Measurements from ENCODE around the gene ETV5. TPM values are rescaled to one million over a fixed set of nuclear protein-coding genes. Genes with fewer than 3 reads are reported as not detected.

The ETV5 gene
- total RNA-seq, 4 donors from 2014 or later = 1.9 to 12.2 (median 4.0) TPM; not detected in 1

GRCh38 chr3:185998136-185998535 is 110.8 kb downstream of the ETV5 start:
- no peak for DNase-seq
- Histone ChIP-seq H3K27me3 (peaks cover 6% of the 10 kb centered on the region), H3K27ac (no peak overlapping the region), H3K9me3 (no peaks in the 10 kb centered on the region), H3K4me3 (no peak overlapping the region), H3K36me3 (no peaks in the 10 kb centered on the region), H3K4me1 (no peaks in the 10 kb centered on the region)
- TF ChIP-seq CTCF (IDR thresholded peaks at IDR 0.05) = no peak
- no peak for TF ChIP-seq POLR2A (IDR thresholded peaks at IDR 0.05)
- TF ChIP-seq EP300 (IDR thresholded peaks at IDR 0.05; ENCODE audit: low read depth) = no peak
- TF ChIP-seq POLR2AphosphoS5 (IDR thresholded peaks at IDR 0.05) = no peak
- intact Hi-C loops (cut with DNase I; ENCODE audit: low total_unique reads) (no loop called here), in situ Hi-C loops (cut with MboI; ENCODE audit: low pct_ligation_motif_present in 1 of 4, low pct_unique_long_range_greater_than_20kb in 1 of 4, low sequenced_read_pairs in 3 of 4) (loop anchor here in 3 of 4 donors (25.0 kb wide), 4 partner anchors 239 to 814 kb away; partner anchors contain the start of genes CRYGS (in 1 of the 3) and RFC4 (in 1 of the 3))
- 53% methylated on average over 2 of the region's 2 CpGs; no CpG with 5 or more reads in 1 of the 2 donors for WGBS, 2 donors (ENCODE audit: low coverage in 1 of 2)

- intact Hi-C loops (cut with DNase I; ENCODE audit: low total_unique reads) (no loop called here), in situ Hi-C loops (cut with MboI; ENCODE audit: low pct_ligation_motif_present in 1 of 4, low pct_unique_long_range_greater_than_20kb in 1 of 4, low sequenced_read_pairs in 3 of 4) (loop anchor here in 3 of 4 donors (25.0 kb wide), 4 partner anchors 240 to 815 kb away; partner anchors contain the start of genes CRYGS (in 1 of the 3) and RFC4 (in 1 of the 3))
- Histone ChIP-seq H3K4me3 (no peak overlapping the region), H3K36me3 (no peaks in the 10 kb centered on the region), H3K27me3 (peaks cover 6% of the 10 kb centered on the region), H3K4me1 (no peaks in the 10 kb centered on the region), H3K27ac (no peak overlapping the region), H3K9me3 (no peaks in the 10 kb centered on the region)
- 79 to 90% methylated on average over 2 to 3 of the region's 3 CpGs for WGBS, 2 donors (ENCODE audit: low coverage in 1 of 2)
- no peak for TF ChIP-seq POLR2AphosphoS5 (IDR thresholded peaks at IDR 0.05)
- no peak for DNase-seq
These were observed 111.8 kb downstream of the ETV5 start for GRCh38 chr3:185997130-185997529.

Small RNA genes within 50 kb of the gene (small RNA-seq; reads per million reads assigned to genes)
- gene RF00017 = 0 reads per million in 4 donors

Other genes with a start within 250 kb of the ETV5 start
- gene TRA2B, start 171.1 kb downstream of the ETV5 start, total RNA-seq = 100 to 1,000 TPM in 2 of 4 donors, 10 to 100 TPM in 2; 69.1 to 154 (median 92.6) TPM

Measured in transverse colon (tissue), 4 donors.